ENCODE measurements around the gene SUMF1.

GRCh38 chr3:4413467-4413866 is 53.6 kb downstream of the SUMF1 start:
- TF ChIP-seq CTCF (conservative IDR thresholded peaks at IDR 0.05; ENCODE audit: low read depth, low read length) (no peak), RAD21 (IDR thresholded peaks at IDR 0.05; ENCODE audit: low read length) (no peak), POLR2A (IDR thresholded peaks at IDR 0.05; ENCODE audit: low read depth, low read length) (no peak), CEBPB (IDR thresholded peaks at IDR 0.05; ENCODE audit: low read depth, low read length) (no peak), ELK1 (IDR thresholded peaks at IDR 0.05; ENCODE audit: borderline replicate concordance, low read depth, low read length) (no peak), RFX5 (IDR thresholded peaks at IDR 0.05; ENCODE audit: low read depth, low read length) (no peak), FOS (IDR thresholded peaks at IDR 0.05; ENCODE audit: low read depth, low read length) (no peak), BHLHE40 (IDR thresholded peaks at IDR 0.05; ENCODE audit: low read depth, low read length) (no peak), MAZ (IDR thresholded peaks at IDR 0.05; ENCODE audit: borderline replicate concordance, low read depth, low read length) (no peak), USF2 (IDR thresholded peaks at IDR 0.05; ENCODE audit: low read depth, low read length) (no peak), RCOR1 (IDR thresholded peaks at IDR 0.05; ENCODE audit: insufficient replicate concordance, low read length) (no peak), MXI1 (IDR thresholded peaks at IDR 0.05; ENCODE audit: borderline replicate concordance, low read depth, low read length) (no peak), CHD1 (IDR thresholded peaks at IDR 0.05; ENCODE audit: low read depth, low read length) (no peak)
